ENCODE results near the gene SEMA3A. TPM values are rescaled to one million over a fixed set of nuclear protein-coding genes. Genes with fewer than 3 reads are reported as not detected.

SEMA3A gene
- total RNA-seq, 1 experiment from 2014 or later = 32.2 TPM

DNA sequence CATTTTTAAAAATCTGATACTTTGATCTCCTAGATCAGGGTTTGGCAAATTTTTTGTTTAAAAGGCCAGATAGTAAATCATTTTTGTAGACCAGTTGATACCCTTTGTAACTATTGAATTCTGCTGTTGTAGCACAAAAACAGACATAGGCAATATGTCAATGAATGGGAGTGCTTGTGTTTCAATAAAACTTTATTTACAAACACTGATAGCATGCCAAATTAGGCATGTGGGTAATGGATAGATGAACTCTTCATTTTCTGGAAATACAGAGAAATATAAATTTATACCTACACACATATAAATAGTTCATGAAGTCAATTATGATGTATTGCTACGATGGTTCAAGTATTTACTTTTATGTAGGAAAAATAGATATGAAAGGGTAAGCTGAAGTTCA is 60.4 kb downstream of the SEMA3A start:
- peaks cover 32% of the 10 kb centered on the region for H3K4me1 Mint-ChIP-seq
- DNase-seq (ENCODE audit: low spot score) (no peak), ATAC-seq (no peak)
- H3K4me3 Mint-ChIP-seq = no peak overlapping the region
- H3K36me3 Mint-ChIP-seq = peaks cover 15% of the 10 kb centered on the region
- CTCF ChIA-PET = no interaction called here
- no peaks in the 10 kb centered on the region for H3K27me3 Mint-ChIP-seq (ENCODE audit: low read depth)
- H3K9me3 Mint-ChIP-seq = peaks cover 4% of the 10 kb centered on the region; the same call in 1 of the 2 replicates
- H3K27ac Mint-ChIP-seq = no peak overlapping the region
- POLR2A ChIA-PET = no interaction called here
- TF ChIP-seq ZNF121 (CRISPR knock-in tag; IDR thresholded peaks at IDR 0.05) (no peak), ESRRA (CRISPR knock-in tag; IDR thresholded peaks at IDR 0.05; ENCODE audit: borderline replicate concordance) (no peak), ATF1 (CRISPR knock-in tag; IDR thresholded peaks at IDR 0.05) (no peak), FOXJ3 (CRISPR knock-in tag; IDR thresholded peaks at IDR 0.05; ENCODE audit: borderline replicate concordance) (no peak), ZNF317 (CRISPR knock-in tag; IDR thresholded peaks at IDR 0.05; ENCODE audit: borderline replicate concordance, low read depth) (no peak), GRHL2 (CRISPR knock-in tag; IDR thresholded peaks at IDR 0.05; ENCODE audit: insufficient replicate concordance, severe bottlenecking) (no peak), TP53 (CRISPR knock-in tag; IDR thresholded peaks at IDR 0.05) (no peak), CBFB (CRISPR knock-in tag; IDR thresholded peaks at IDR 0.05; ENCODE audit: low read depth) (no peak), ATF6 (CRISPR knock-in tag; IDR thresholded peaks at IDR 0.05) (no peak), USF2 (CRISPR knock-in tag; IDR thresholded peaks at IDR 0.05) (no peak), ETV6 (CRISPR knock-in tag; IDR thresholded peaks at IDR 0.05) (no peak), GTF2I (CRISPR knock-in tag; conservative IDR thresholded peaks at IDR 0.05) (no peak), SMAD3 (CRISPR knock-in tag; IDR thresholded peaks at IDR 0.05; ENCODE audit: borderline replicate concordance) (no peak), HMGA2 (CRISPR knock-in tag; IDR thresholded peaks at IDR 0.05) (no peak), ZNF219 (CRISPR knock-in tag; IDR thresholded peaks at IDR 0.05; ENCODE audit: borderline replicate concordance) (no peak), MXD4 (CRISPR knock-in tag; IDR thresholded peaks at IDR 0.05; ENCODE audit: borderline replicate concordance) (no peak)
- TF ChIP-seq, protein P1, sequence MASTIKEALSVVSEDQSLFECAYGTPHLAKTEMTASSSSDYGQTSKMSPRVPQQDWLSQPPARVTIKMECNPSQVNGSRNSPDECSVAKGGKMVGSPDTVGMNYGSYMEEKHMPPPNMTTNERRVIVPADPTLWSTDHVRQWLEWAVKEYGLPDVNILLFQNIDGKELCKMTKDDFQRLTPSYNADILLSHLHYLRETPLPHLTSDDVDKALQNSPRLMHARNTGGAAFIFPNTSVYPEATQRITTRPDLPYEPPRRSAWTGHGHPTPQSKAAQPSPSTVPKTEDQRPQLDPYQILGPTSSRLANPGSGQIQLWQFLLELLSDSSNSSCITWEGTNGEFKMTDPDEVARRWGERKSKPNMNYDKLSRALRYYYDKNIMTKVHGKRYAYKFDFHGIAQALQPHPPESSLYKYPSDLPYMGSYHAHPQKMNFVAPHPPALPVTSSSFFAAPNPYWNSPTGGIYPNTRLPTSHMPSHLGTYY (CRISPR knock-in tag; IDR thresholded peaks at IDR 0.05) = no peak

DNA sequence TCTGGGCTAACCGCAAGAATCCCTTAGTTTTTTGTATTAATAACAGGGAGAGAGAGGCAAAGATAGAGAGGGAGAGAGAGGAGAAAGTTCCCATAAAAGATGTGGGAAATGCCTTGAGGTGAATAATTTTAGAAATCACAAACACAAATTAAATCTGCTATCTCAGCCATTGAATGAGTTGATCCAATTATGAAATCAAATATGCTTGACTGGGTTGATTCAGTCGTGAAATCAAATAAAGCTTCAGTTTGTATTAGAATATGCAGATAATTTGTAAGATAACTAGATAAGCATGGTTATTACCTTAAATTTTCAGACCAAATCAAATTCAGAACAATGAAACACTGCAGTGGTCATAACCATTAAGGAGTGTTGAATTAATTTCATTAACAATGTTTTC is 68.9 kb downstream of the SEMA3A start:
- no peaks in the 10 kb centered on the region for H3K27me3 Mint-ChIP-seq (ENCODE audit: low read depth)
- H3K4me1 Mint-ChIP-seq = peaks cover 19% of the 10 kb centered on the region
- peaks cover 3% of the 10 kb centered on the region; the same call in 1 of the 2 replicates for H3K9me3 Mint-ChIP-seq
- ChIA-PET CTCF (no interaction called here), POLR2A (no interaction called here)
- H3K36me3 Mint-ChIP-seq = peaks cover 5% of the 10 kb centered on the region
- no peak for TF ChIP-seq HMGA2 (CRISPR knock-in tag; IDR thresholded peaks at IDR 0.05)
- TF ChIP-seq OVOL2 (CRISPR knock-in tag; IDR thresholded peaks at IDR 0.05; ENCODE audit: borderline replicate concordance) = no peak
- no peak for TF ChIP-seq TP53 (CRISPR knock-in tag; IDR thresholded peaks at IDR 0.05)
- no peak for TF ChIP-seq GABPB1 (CRISPR knock-in tag; IDR thresholded peaks at IDR 0.05)
- DNase-seq (ENCODE audit: low spot score) = no peak
- peak overlapping the region; percentile 73; the same call in 1 of the 2 replicates for H3K27ac Mint-ChIP-seq
- no peak overlapping the region for H3K4me3 Mint-ChIP-seq
- ATAC-seq = no peak

DNA sequence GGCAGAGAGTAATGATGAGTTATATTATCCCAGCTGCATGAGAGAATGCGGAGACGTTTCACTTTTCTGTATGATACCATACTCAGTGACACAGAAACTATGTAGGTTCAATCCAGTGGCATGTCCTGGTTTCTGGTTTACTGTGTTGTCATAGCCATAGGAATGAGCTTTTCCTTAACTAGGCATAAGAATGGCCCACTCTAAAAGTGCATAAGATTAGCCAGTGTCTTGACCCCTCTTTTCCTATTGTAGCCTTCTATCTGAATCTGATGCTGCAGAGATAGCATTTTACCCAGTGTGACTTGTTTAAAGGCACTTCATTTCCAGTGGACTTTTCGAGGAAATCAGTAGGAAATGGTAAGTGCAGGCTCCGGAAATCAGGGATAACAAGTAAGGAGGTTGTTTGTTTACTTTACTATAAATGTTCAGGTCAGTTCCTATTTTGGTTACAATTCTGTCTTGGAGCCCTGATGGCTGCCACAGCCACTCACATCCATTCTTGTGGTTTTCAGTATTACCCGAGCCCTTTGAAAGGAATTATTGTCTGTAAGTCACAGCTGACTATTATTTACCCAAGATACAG is 70.5 kb downstream of the SEMA3A start:
- Mint-ChIP-seq H3K36me3 (peaks cover 5% of the 10 kb centered on the region), H3K4me3 (no peak overlapping the region), H3K4me1 (peaks cover 17% of the 10 kb centered on the region), H3K9me3 (peaks cover 3% of the 10 kb centered on the region; the same call in 1 of the 2 replicates), H3K27ac (peak overlapping the region; percentile 76), H3K27me3 (ENCODE audit: low read depth) (no peaks in the 10 kb centered on the region)
- DNase-seq (ENCODE audit: low spot score) (no peak), ATAC-seq (peak; percentile 84)
- POLR2A ChIA-PET = no interaction called here
- CTCF ChIA-PET = no interaction called here
- TF ChIP-seq ZNF396 (CRISPR knock-in tag; IDR thresholded peaks at IDR 0.05; ENCODE audit: borderline replicate concordance) = no peak
- TF ChIP-seq ATF1 (CRISPR knock-in tag; IDR thresholded peaks at IDR 0.05) = no peak
- TF ChIP-seq, protein P1 (CRISPR knock-in tag; IDR thresholded peaks at IDR 0.05) = no peak
- TF ChIP-seq ATF2 (CRISPR knock-in tag; IDR thresholded peaks at IDR 0.05; ENCODE audit: borderline replicate concordance, low read depth) = no peak
- no peak for TF ChIP-seq ZBTB43 (CRISPR knock-in tag; IDR thresholded peaks at IDR 0.05)
- TF ChIP-seq CREB1 (CRISPR knock-in tag; IDR thresholded peaks at IDR 0.05) = no peak
- no peak for TF ChIP-seq NFATC4 (CRISPR knock-in tag; IDR thresholded peaks at IDR 0.05)
- no peak for TF ChIP-seq JAZF1 (CRISPR knock-in tag; IDR thresholded peaks at IDR 0.05)
- TF ChIP-seq GRHL2 (CRISPR knock-in tag; IDR thresholded peaks at IDR 0.05; ENCODE audit: insufficient replicate concordance, severe bottlenecking) = no peak
